HG03280 (cell line): ENCODE data around the gene KCMF1.

Experiments used
- ATAC-seq: cut with Tn5 transposase; IDR thresholded peaks from one replicate; pipeline ENCODE4 v1.9.1; 2021; ENCODE audit warnings: mild to moderate bottlenecking, moderate library complexity; ENCODE audit not compliant: unreplicated experiment

The KCMF1 gene

DNA sequence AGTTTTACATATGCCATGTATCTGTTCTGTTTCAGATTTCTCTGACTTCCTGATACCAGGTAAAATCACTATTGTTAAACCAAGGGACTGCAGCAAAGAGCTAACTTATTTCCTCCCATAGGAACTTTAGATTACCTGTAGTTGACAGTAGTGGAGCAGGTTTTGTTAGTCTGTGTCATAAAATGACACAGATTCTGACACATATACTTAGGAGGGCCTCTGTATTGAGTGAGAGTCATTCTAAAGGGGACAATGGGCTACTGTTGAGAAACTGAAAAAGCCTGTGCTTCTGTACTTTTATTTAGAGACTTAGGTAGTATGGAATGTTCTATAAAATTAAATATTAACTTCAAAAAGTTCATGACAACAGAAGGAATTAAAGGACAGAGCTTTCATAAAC lies 48.2 kb downstream of the KCMF1 start:
- no peak for ATAC-seq

DNA sequence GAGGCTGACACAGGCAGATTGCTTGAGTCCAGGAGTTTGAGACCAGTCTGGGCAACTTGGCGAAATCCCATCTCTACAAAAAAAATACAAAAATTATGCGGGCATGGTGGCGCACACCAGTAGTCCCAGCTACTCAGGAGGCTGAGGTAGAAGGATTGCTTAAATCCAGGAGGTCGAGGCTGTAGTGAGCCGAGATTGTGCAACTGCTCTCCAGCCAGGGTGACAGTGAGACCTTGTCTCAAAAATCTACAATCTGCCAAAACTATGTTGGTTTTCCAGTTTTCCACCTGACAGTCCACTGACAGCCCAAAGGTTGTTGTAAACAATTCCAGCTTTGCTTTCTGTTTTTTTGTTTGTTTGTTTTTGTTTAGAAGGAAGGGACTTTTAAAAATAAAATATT lies 51.3 kb downstream of the KCMF1 start:
- ATAC-seq, result no peak

DNA sequence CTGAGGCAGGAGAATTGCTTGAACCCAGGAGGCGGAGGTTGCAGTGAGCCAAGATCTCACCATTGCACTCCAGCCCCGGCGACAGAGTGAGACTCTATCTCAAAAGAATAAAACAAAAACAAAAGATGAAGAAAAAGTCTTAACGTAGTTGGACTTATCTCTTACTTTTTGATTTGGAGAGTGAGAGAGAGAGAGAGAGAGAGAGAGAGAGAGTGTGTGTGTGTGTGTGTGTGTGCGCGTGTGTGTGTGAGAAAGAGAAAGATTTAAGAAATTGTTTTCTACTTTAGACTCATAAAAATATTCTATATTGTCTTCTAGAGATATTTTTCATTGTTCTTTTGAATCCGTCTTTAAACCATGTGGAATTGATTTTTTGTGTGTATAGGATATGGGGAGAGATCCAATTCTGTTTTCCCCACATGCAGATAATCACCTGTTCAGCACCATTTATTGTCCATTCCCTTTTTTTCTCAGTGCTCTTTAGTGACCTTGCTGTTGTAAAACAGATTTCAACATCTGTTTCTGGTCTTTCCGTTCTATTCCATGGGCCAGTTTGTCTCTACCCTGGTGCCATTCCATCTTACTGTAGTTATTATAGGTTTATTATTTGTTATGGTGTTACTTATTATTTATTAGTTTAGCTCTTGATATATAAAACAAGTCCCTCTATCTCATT lies 53.5 kb downstream of the KCMF1 start:
- no peak for ATAC-seq

DNA sequence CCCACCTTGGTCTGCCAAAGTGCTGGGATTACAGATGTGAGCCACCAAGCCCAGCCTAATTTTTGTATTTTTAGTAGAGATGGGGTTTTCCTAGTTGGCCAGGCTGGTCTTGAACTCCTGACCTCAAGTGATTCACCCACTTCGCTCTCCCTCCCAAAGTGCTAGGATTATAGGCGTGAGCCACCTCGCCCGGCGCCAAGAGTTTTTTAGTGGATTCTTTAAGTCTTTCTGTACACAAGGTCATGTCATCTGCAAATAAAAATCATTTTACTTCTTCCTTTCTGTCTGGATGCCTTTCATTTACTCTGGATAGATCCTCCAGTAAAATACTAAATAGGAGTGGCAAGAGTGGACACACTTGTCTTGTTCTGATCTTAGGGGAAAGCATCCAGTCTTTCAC lies 61.7 kb downstream of the KCMF1 start:
- no peak for ATAC-seq

DNA sequence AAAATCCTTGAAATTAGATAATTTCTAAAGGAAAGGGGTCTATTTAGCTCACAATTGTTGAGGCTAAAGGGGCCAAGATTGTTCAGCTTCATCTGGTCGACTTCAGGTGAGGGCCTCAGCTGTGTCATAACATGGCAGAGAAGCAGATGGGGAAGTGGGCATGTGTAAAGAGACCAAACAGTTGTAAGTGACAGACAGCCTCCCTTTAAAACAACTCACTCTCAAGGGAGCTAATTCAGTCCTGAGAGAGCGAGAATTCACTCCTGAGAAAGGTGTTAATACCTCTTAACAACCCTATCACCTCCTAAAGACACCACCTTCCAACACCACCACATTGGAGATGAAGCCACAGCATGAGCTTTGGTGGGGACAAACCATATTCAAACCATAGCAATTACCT lies 62.4 kb downstream of the KCMF1 start:
- no peak for ATAC-seq

DNA sequence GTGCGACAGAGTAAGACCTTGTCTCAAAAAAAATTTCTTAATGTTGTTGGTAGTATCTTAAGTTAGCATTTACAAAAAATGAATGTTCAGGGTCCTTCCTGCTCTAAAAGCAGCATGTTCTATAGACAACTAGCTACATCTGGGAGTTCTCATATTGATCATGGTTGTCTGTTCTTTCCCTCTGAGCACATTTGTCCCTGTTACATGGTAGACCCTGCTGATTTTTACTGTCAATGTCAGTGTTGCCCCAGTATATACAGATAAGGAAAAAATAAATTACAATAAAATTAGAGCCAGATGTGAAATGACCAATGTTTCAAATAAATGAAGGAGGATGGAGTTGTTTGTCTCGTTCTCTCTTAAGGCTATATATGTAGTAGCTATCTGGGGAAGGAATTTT lies 63.2 kb downstream of the KCMF1 start:
- no peak for ATAC-seq

- ATAC-seq, result no peak
Measured at GRCh38 chr2:85037622-85038021, 66.7 kb downstream of the KCMF1 start.

DNA sequence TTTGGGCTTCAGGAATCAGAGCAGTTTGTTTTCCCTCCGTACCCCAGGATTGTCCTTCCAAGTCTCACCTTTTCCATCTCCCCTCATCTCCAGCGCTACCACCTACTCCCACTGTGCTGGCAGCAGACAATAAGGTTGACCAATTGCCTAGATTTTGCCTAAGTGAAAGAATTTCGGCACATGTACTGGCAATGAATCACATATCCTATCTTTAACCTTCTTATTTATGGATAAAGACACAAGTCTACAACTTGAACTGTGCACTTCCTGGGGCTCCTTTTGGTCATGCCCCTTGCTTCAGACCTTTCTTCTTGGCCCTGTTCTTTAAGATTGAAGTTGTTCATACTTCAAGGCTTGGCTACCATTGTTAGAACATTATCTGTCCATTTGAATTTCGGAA lies 71.4 kb downstream of the KCMF1 start:
- no peak for ATAC-seq

DNA sequence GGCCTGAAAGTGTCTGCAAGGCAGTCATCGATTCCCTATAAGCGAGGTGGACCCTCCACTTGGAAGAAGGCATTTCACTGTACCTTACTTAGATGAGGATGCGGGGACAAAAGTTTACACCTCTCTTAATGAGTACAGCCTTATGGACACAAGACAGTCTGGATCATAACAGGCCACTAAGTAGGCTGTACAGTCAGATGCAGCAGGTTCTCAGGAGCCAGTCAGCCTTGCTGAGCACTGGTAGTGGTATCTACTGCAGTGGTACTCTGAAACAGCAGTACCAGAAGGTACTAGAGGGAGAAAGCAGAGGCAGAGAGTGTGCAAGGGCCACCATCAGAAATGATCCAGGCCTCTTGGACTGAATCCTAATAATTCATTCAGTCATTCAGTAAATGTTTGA lies 77.6 kb downstream of the KCMF1 start:
- ATAC-seq, result no peak

DNA sequence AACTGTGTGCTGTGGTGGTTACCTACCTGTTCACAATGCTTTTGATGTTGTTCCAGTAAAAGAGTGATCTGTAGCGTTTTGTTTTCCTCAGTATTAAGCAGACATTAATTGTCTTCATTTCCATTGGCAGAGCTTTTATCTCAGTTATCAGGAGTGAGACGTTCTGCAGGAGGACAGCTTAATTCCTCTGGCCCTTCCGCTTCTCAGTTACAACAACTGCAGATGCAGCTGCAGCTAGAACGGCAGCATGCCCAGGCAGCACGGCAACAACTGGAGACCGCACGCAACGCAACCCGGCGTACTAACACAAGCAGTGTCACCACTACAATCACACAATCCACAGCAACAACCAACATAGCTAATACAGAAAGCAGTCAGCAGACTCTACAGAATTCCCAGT lies 78.3 kb downstream of the KCMF1 start:
- no peak for ATAC-seq

GRCh38 chr2:85053802-85054201 lies 82.8 kb downstream of the KCMF1 start:
- ATAC-seq, result no peak

DNA sequence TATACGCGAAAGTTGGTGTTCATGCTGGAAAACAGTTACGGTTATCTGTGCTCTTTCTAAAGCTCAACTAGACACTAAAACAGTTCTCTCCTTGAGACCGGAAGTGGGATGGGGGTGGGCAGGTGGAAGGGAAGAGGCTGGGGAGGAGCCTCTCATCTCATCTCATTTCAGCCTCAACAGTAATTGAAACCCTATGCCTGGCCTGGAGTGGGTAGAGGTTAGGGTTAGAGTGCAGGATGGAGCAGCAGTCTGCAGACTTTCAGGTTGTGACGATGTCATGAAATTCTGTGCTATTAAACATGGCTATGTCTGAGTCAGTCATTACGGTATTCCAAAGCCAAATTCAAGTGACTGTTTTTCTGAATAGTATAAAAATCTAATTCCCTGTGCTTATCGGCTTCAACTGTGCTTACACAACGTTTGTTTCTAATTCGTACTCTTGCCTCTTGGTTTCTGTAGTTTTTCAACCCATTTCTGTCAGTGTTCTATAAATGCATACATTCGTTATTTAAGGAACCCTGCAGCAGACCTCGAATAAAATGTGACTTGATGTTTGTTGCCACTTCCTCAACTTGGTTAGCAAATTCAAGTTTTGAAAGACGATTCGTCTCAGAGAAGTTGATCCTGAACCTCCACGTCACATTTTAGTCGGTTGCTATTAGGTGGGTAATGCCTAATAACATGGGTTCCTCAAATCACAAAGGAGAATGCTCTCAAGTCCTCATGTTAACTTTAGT lies 86.4 kb downstream of the KCMF1 start:
- ATAC-seq, result no peak

GRCh38 chr2:85061896-85062295 lies 90.9 kb downstream of the KCMF1 start:
- no peak for ATAC-seq

- ATAC-seq, result no peak
Measured at GRCh38 chr2:85062565-85062964, 91.6 kb downstream of the KCMF1 start.

GRCh38 chr2:85063981-85064599 lies 93.1 kb downstream of the KCMF1 start:
- ATAC-seq, result no peak

- ATAC-seq, result no peak
Measured at GRCh38 chr2:85064927-85065577, 94.1 kb downstream of the KCMF1 start.

- ATAC-seq, result no peak
Measured at GRCh38 chr2:85066006-85066740, 95.2 kb downstream of the KCMF1 start.

GRCh38 chr2:85066874-85067351 lies 96.0 kb downstream of the KCMF1 start:
- ATAC-seq, result no peak

- no peak for ATAC-seq
Measured at GRCh38 chr2:85071096-85071495, 100.1 kb downstream of the KCMF1 start.

DNA sequence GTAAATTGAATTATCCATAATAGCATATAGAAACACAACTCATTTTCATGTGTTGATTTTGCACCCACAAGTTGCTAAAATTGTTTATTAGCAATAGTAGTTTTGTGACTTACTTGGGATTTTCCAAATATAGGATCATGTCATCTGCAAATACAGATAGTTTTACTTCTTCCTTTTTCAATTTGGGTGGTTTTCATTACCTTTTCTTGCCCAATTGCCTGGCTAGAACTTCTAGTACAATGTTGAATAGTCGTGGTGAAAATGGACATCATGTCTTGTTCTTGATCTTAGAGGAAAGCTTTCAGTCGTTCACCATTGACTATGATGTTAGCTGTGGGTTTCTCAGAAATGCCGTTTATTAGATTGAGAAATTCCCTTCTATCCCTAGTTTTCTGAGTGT lies 102.1 kb downstream of the KCMF1 start:
- no peak for ATAC-seq
